Stimulated activated naive CD8-positive, alpha-beta T cell treated with anti-CD3 and anti-CD28 coated beads, Interleukin-15, amount 100 ng/mL, for 72 hours (primary cell): ENCODE data around the gene HIP1R.

Experiments used
- ATAC-seq: fragments of 150-1000 bp; cut with Tn5 transposase; 2 replicates; pipeline ENCODE4 v1.10.0; 2021; ENCODE audit warnings: mild to moderate bottlenecking, moderate library complexity
- DNase-seq, 2 donors: peaks; one replicate each; pipeline ENCODE4 v3.0.0; 2021 to 2022
- H3K27ac Mint-ChIP-seq, 2 donors: one replicate each; pipeline ENCODE4 v1.8.0; 2022; ENCODE audit warnings: mild to moderate bottlenecking in 2 of 2, mixed read lengths in 2 of 2, moderate library complexity in 2 of 2
- H3K27me3 Mint-ChIP-seq: one replicate; pipeline ENCODE4 v1.8.0; 2022; ENCODE audit warnings: mixed read lengths
- H3K4me1 Mint-ChIP-seq: one replicate; pipeline ENCODE4 v1.8.0; 2022; ENCODE audit warnings: mild to moderate bottlenecking, mixed read lengths
- H3K4me3 Mint-ChIP-seq, 2 donors: one replicate each; pipeline ENCODE4 v1.8.0; 2022; ENCODE audit warnings: mild to moderate bottlenecking in 2 of 2, mixed read lengths in 2 of 2, moderate library complexity in 1 of 2
- H3K9me3 Mint-ChIP-seq, 2 donors: one replicate each; pipeline ENCODE4 v1.8.0; 2022; ENCODE audit warnings: mixed read lengths in 2 of 2

Gene HIP1R

DNA sequence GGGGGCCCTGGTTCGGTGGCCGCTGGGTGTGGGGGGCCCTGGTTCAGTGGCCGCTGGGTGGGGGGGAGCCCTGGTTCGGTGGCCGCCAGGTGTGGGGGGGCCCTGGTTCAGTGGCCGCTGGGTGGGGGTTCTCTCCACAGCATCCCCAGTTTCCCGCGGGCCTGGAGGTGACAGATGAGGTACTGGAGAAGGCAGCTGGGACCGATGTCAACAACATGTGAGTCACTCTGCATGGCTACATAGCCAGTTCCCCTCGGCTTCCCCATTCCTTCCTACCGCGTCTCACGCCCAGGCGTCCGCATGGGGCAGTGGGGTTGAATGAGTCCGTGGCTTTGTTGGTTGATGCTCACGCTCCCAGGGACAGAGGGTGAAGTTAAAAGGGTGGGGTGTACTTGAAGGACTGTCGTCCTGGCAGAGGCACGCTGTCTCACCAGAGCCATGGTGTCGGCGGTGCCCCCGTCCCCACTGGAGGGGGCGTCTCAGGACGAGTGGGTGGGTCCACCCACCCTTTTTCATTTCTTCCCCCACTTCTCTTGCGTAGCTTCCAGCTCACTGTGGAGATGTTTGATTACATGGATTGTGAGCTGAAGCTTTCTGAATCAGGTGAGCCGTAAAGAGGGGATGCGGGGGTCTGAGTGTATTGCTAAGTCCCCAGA is 15.6 kb downstream of the HIP1R start:
- no peak for ATAC-seq

DNA sequence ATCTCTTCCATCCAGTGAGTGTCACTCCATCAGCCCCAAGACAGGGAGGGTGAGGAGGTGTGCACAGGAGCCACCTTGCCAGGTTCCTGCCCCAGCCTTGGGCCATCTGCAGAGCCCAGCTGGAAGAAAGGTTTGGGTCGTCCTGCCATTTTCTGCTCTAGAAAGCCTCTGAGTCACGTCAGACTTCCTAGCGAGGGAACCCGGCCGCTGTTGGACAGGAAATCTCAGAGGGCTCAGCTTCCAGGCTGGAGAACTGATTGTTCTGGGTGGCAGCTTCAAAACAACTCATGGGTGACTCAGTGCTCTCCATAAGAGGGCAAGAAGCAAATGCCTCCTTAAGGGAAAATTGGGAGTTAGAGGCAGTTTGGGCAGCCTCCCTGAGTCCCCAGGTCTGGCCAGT is 16.6 kb downstream of the HIP1R start:
- no peak for ATAC-seq
- Mint-ChIP-seq H3K4me3 (no peak overlapping the region), H3K9me3 (no peaks in the 10 kb centered on the region), H3K27me3 (no peaks in the 10 kb centered on the region), H3K27ac (peak overlapping the region in 1 of 2 donors; percentile 82), H3K4me1 (no peaks in the 10 kb centered on the region)
- DNase-seq, result no peak

More for the DNA sequence above, 15.6 kb downstream of the HIP1R start:
- no peak for DNase-seq
- Mint-ChIP-seq H3K27ac (no peak overlapping the region), H3K4me1 (no peaks in the 10 kb centered on the region), H3K4me3 (no peak overlapping the region), H3K27me3 (no peaks in the 10 kb centered on the region), H3K9me3 (no peaks in the 10 kb centered on the region)

DNA sequence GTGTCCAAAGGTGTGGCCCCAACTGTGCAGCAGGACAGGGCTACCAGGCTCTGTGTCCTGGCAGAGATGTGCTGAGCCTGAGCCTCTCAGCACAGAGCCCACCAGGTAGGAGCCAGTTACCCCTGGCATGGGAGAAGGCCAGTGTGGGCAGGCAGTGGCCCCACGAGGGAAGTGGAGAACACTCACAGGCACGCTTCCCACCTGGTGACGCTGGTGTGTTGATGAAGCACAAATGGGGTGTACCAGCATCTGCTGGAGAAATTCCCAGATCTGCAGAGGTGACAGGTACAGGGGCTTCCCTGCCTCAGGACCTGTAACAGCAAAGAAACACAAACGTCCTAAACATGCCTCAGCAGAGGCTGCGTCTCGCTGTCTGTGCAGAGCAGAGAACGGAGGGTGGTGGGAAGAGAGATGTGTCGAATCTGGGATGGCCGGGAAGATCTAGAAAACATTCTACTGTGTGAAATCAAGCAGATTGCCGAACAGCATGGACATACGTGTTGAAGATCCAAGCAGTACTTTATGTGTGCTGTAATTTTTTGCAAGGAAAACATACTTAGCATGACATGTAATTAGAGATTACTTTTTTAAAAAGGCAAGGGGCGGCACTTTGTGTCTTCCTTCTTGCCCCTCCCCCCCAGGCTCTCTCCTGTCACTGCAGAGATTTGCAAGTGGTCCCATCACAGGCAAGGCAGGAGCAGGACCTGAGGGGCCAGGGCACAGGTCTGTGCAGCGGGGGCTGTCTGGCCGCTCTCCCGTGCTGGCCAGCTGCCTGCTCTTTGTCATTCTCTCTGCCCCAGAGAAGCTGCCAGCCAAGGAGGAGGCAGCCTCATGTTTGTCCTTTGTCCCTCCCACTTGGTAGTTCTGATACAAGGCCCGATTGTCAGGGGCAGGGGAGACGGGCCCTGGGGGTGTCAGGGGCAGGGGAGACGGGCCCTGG is 17.3 kb downstream of the HIP1R start:
- H3K27ac Mint-ChIP-seq, result peak overlapping the region in 1 of 2 donors; percentile 48
- H3K27me3 Mint-ChIP-seq, result no peaks in the 10 kb centered on the region
- H3K4me1 Mint-ChIP-seq, result no peaks in the 10 kb centered on the region
- ATAC-seq (no peak), DNase-seq (no peak)
- no peaks in the 10 kb centered on the region for H3K9me3 Mint-ChIP-seq
- H3K4me3 Mint-ChIP-seq, result no peak overlapping the region

DNA sequence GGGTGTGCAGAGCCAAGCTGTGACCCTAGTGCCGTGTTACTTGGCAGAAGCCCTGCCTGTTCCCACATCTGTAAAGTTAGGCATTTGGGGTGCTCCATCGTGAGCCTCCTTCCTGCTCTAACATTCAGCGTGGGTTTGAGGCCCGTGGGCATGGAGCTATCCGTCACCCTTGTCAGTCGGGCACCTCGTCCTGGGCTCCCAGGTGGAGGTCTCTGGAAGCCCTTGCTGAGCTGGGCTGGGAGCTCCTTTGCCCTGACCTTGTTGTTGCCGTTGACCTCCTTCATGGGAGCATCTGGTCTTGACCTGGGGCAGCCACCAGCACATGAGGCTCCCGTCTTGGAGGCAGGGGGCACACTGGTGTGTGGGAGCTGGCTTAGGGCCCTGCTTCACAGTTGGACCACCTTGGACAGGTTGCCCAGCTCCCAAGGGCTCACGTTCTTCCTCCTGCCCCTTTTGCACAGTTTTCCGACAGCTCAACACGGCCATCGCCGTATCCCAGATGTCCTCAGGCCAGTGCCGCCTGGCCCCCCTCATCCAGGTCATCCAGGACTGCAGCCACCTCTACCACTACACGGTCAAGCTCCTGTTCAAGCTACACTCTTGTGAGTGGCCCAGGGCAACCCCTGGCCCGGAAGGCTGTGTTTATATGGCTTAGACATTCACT is 18.5 kb downstream of the HIP1R start:
- Mint-ChIP-seq H3K27me3 (no peaks in the 10 kb centered on the region), H3K4me3 (no peak overlapping the region), H3K9me3 (no peaks in the 10 kb centered on the region), H3K27ac (no peak overlapping the region), H3K4me1 (no peaks in the 10 kb centered on the region)
- ATAC-seq (no peak), DNase-seq (no peak)

DNA sequence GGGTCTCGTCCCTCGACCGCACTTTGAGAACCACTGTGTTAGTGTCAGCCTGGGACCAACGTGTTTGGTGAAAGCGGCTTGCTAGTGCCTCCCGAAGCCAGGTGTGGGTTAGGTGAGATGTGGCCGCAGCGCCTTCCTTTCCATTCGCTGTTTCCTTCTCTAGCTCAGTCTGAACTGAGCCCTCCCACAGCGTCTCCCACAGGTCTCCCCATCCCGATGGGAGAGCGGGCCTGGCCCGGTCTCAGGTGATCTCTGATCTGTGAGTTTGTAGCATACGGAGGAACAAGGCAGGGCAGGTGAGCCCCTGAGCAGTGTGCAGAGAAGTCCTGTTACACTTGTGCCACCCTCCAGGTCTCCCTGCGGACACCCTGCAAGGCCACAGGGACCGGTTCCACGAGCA is 19.3 kb downstream of the HIP1R start:
- no peaks in the 10 kb centered on the region for H3K27me3 Mint-ChIP-seq
- H3K4me1 Mint-ChIP-seq, result peaks cover 6% of the 10 kb centered on the region
- H3K9me3 Mint-ChIP-seq, result no peaks in the 10 kb centered on the region
- no peak for DNase-seq
- no peak for ATAC-seq
- peak overlapping the region in 1 of 2 donors; percentile 76 for H3K27ac Mint-ChIP-seq
- no peak overlapping the region for H3K4me3 Mint-ChIP-seq

DNA sequence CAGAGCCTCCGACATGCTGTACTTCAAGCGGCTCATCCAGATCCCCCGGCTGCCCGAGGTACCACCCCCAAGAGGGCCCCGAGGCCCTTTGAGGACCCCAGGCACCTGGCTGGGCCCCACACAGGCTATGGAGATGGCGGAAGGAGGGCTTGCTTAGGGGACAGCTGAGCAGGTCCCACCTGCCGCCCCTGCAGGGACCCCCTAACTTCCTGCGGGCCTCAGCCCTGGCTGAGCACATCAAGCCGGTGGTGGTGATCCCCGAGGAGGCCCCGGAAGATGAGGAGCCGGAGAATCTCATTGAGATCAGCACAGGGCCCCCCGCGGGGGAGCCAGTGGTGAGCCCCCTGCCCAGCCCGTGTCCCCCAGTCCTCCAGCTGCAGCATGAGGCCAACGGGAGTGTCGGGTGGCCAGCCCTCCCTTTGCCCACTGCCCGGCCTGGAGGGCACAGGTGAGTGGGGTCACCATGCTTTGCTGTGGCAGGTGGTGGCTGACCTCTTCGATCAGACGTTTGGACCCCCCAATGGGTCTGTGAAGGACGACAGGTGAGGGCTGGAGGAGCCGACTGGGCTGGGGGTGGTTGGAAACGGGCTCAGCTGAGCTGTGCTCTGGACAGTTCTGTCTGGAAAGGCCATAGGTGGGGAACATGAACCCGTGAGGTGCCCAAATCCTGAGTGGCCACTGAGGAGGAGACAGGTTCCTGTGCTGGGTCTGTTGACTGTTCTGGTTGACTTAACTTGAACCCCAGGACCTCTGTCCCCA is 20.0 kb downstream of the HIP1R start:
- Mint-ChIP-seq H3K27me3 (no peaks in the 10 kb centered on the region), H3K9me3 (no peaks in the 10 kb centered on the region), H3K4me1 (peaks cover 6% of the 10 kb centered on the region), H3K4me3 (no peak overlapping the region), H3K27ac (peak overlapping the region; percentile 19 to 83)
- DNase-seq (no peak), ATAC-seq (no peak)

DNA sequence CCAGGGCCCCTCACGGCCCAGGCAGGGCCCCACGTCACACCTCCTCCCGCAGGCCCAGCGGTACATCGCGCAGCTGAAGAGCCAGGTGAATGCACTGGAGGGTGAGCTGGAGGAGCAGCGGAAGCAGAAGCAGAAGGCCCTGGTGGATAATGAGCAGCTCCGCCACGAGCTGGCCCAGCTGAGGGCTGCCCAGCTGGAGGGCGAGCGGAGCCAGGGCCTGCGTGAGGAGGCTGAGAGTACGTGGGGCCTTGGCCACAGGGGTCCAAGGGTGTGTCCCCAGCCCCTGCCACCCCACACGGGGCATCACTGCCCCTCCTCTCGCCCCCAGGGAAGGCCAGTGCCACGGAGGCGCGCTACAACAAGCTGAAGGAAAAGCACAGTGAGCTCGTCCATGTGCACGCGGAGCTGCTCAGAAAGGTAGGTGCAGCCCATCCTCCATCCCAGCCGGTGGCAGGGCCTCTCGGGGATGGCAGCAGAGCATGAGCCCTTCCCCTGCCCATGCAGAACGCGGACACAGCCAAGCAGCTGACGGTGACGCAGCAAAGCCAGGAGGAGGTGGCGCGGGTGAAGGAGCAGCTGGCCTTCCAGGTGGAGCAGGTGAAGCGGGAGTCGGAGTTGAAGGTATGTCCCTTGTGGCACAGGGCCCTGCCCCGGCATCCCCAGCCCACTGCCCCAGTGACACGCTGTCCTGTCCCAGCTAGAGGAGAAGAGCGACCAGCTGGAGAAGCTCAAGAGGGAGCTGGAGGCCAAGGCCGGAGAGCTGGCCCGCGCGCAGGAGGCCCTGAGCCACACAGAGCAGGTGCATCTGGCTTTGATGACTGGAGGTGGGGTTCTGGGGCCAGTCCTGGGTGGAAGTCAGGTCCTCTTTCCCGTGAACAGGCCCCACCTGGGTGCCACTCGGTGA is 20.9 kb downstream of the HIP1R start:
- H3K27ac Mint-ChIP-seq, result peak overlapping the region in 1 of 2 donors; percentile 83
- no peaks in the 10 kb centered on the region for H3K9me3 Mint-ChIP-seq
- H3K4me1 Mint-ChIP-seq, result peaks cover 6% of the 10 kb centered on the region

DNA sequence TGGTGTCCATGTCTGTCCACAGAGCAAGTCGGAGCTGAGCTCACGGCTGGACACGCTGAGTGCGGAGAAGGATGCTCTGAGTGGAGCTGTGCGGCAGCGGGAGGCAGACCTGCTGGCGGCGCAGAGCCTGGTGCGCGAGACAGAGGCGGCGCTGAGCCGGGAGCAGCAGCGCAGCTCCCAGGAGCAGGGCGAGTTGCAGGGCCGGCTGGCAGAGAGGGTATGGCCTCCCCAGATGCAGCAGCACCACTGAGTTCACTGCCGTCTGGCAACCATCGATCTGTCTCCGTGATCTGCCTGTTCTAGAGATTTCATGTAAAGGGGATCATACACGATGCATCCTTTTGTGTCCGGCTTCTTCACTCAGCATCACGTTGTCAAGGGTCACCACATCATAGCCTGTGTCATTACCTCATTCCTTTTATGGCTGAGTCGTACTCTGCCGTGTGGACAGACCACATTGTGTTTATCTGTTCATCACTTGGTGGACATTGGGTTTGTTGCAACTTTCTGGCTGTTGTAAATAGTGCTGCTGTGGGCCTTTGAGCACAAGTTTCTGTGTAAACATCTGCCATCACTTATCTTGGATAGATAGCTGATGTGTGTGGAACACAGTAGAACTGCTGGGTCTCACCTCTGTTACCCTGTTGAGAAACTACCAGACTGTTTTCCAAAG is 21.9 kb downstream of the HIP1R start:
- Mint-ChIP-seq H3K9me3 (no peaks in the 10 kb centered on the region), H3K27me3 (no peaks in the 10 kb centered on the region), H3K27ac (peak overlapping the region in 1 of 2 donors; percentile 19), H3K4me3 (no peak overlapping the region), H3K4me1 (peaks cover 6% of the 10 kb centered on the region)
- no peak for ATAC-seq
- no peak for DNase-seq

More for the DNA sequence above, 20.9 kb downstream of the HIP1R start:
- no peak for DNase-seq
- H3K4me3 Mint-ChIP-seq, result peak overlapping the region in 1 of 2 donors; percentile 41
- no peaks in the 10 kb centered on the region for H3K27me3 Mint-ChIP-seq
- ATAC-seq, result no peak

DNA sequence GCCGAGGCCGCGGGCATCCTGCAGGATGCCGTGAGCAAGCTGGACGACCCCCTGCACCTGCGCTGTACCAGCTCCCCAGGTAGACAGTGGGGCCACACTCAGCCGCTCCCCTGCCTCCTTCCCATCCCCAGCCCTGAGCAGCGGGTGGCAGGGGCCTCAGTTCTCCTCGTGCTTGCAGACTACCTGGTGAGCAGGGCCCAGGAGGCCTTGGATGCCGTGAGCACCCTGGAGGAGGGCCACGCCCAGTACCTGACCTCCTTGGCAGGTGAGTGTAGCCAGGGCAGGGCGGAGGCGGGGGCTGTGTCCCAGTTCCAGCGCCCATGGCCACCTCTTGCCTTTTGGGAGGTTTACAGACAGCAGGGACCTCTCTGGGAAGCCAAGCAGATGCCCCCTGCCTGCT is 22.9 kb downstream of the HIP1R start:
- no peaks in the 10 kb centered on the region for H3K27me3 Mint-ChIP-seq
- H3K4me3 Mint-ChIP-seq, result no peak overlapping the region
- DNase-seq (no peak), ATAC-seq (no peak)
- no peaks in the 10 kb centered on the region for H3K9me3 Mint-ChIP-seq
- H3K4me1 Mint-ChIP-seq, result peaks cover 8% of the 10 kb centered on the region
- peak overlapping the region in 1 of 2 donors; percentile 63 for H3K27ac Mint-ChIP-seq

DNA sequence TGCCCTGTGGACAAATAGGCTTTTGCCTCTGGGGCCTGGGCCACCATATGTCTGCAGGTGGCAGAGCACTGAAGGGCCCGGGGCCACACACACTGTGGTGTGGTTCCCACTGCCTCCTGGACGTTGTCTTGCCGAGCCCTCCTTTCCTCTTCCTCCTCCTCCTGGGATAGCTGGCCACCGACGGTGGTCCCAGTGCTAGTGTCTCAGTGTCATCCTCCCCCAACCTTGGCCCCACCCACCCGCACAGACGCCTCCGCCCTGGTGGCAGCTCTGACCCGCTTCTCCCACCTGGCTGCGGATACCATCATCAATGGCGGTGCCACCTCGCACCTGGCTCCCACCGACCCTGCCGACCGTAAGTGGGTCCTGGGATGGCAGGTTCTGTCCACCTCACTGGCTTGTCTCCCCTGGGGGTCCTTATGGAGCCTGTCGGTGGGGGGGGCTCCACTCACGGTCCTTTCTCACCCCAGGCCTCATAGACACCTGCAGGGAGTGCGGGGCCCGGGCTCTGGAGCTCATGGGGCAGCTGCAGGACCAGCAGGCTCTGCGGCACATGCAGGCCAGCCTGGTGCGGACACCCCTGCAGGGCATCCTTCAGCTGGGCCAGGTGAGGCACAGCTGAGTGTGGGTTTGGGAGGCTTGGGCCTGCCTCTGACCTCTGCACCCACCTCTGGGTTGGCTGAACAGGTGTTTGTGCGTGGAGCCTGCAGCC is 23.5 kb downstream of the HIP1R start:
- Mint-ChIP-seq H3K4me3 (no peak overlapping the region), H3K4me1 (peaks cover 10% of the 10 kb centered on the region), H3K27ac (peak overlapping the region in 1 of 2 donors; percentile 48), H3K27me3 (no peaks in the 10 kb centered on the region), H3K9me3 (no peaks in the 10 kb centered on the region)
- DNase-seq, result no peak
- no peak for ATAC-seq

DNA sequence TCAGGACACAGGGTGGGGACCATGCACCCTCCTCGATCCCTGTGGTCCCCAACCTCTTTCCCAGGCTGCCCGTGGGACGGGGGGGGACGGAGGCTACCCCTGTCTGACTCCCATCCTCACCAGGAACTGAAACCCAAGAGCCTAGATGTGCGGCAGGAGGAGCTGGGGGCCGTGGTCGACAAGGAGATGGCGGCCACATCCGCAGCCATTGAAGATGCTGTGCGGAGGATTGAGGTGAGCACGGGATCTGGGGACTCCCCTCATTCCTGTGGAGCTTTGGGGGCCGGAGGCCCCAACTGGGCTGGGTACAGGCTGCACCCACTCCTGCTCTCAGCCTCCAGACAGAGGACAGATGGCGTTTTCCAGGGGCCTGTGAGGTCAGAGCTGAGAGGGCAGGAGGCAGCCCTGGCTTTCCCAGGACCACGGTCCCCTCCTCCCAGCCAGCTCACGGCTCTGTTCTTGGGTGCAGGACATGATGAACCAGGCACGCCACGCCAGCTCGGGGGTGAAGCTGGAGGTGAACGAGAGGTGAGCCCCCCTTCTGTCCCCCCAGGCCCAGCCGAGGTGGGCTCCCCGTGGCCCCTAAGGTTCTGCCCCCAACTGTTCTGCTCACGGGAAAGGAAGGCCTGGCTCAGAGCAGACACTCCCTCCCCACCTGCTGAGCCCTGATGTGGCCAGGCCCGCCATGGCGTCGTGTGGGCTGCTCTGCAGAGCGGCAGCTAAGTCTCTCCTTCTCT is 24.2 kb downstream of the HIP1R start:
- peak overlapping the region in 1 of 2 donors; percentile 83 for H3K27ac Mint-ChIP-seq

DNA sequence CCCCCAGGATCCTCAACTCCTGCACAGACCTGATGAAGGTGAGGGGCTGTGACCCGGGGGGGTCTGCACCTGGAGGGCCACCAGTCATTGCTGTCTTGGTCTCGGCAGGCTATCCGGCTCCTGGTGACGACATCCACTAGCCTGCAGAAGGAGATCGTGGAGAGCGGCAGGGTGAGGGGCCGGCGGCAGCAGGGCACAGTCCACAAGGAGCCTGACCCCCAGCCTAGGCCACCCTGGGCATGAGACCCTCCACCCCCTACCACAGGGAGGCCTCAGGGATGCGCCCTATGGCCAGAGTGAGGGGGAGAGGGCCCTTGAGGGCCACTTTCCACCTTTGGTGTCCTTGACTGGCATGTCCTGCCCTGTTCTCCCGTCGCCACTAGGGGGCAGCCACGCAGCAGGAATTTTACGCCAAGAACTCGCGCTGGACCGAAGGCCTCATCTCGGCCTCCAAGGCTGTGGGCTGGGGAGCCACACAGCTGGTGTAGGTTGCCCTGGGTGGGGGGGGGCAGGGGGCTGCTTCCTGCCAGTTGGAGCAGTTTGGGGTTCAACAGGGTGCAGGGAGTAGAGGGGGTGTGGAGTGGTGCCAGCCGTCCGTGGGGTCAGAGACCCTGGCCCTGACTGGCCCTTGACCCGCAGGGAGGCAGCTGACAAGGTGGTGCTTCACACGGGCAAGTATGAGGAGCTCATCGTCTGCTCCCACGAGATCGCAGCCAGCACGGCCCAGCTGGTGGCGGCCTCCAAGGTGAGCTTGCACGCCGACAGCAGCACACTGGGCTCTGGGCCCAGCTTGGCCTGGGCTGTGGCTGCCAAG is 25.0 kb downstream of the HIP1R start:
- H3K27me3 Mint-ChIP-seq, result no peaks in the 10 kb centered on the region
- ATAC-seq, result peak; percentile 70
- peak overlapping the region in 1 of 2 donors; percentile 87 for H3K27ac Mint-ChIP-seq
- DNase-seq, result peak; percentile 77 to 81
- peaks cover 19% of the 10 kb centered on the region for H3K4me1 Mint-ChIP-seq
- no peaks in the 10 kb centered on the region for H3K9me3 Mint-ChIP-seq
- H3K4me3 Mint-ChIP-seq, result no peak overlapping the region

More for the DNA sequence above, 24.2 kb downstream of the HIP1R start:
- Mint-ChIP-seq H3K4me1 (peaks cover 13% of the 10 kb centered on the region), H3K9me3 (no peaks in the 10 kb centered on the region), H3K4me3 (no peak overlapping the region), H3K27me3 (no peaks in the 10 kb centered on the region)
- DNase-seq, result no peak
- ATAC-seq, result peak; percentile 2
